Tibial nerve (tissue), 4 donors: ENCODE data around the gene RHEX. TPM values are rescaled to one million over a fixed set of nuclear protein-coding genes. Genes with fewer than 3 reads are reported as not detected.

Source experiments
- DNase-seq, 2 donors: peaks; one replicate each; pipeline ENCODE4 v3.0.0-alpha.2; 2019; ENCODE audit warnings: low spot score in 2 of 2
- H3K27ac ChIP-seq, 4 donors: fragments of 200-600 bp; sonication (generic) in 3 of 4; one replicate each; pipeline ENCODE4 v1.5.1; 2017 to 2019; ENCODE audit warnings: mild to moderate bottlenecking in 1 of 4
- H3K27me3 ChIP-seq, 2 donors: fragments of 200-600 bp; sonication (generic) in 1 of 2; one replicate each; pipeline versions ENCODE4 v1.5.1 to v1.6.0; 2017 to 2019
- H3K36me3 ChIP-seq, 3 donors: fragments of 200-600 bp; sonication (generic); one replicate each; pipeline ENCODE4 v1.5.1; 2018 to 2019
- H3K4me1 ChIP-seq, 4 donors: fragments of 200-600 bp; sonication (generic) in 3 of 4; one replicate each; pipeline ENCODE4 v1.5.1; 2017 to 2019
- H3K4me3 ChIP-seq, 4 donors: fragments of 200-600 bp; sonication (generic) in 3 of 4; one replicate each; pipeline ENCODE4 v1.5.1; 2017 to 2019; ENCODE audit warnings: mild to moderate bottlenecking in 1 of 4, moderate library complexity in 1 of 4
- H3K9me3 ChIP-seq, 4 donors: fragments of 200-600 bp; sonication (generic) in 3 of 4; one replicate each; pipeline ENCODE4 v1.5.1; 2017 to 2019
- EP300 ChIP-seq, 2 donors: sonication (generic); formaldehyde crosslinking; IDR thresholded peaks; one replicate each; pipeline ENCODE4 v1.6.1; 2017; ENCODE audit warnings: antibody characterized with exemption in 2 of 2, mild to moderate bottlenecking in 1 of 2
- POLR2A ChIP-seq, 2 donors: fragments of 450-650 bp; IDR thresholded peaks; one replicate each; pipeline ENCODE4 v1.6.1; 2017; ENCODE audit warnings: antibody characterized with exemption in 2 of 2, mild to moderate bottlenecking in 2 of 2, moderate library complexity in 2 of 2
- WGBS, 2 donors: methylation state at CpG; one replicate each; pipeline ENCODE4 v1.1.5; 2018; 5-methylcytosine and 5-hydroxymethylcytosine counted together
- total RNA-seq, 4 donors: library from RNA; depleted of rRNA; stranded (reverse); fragments of >200 nt; gene quantifications; one replicate each; pipeline ENCODE4 v1.1.0, GENCODE V29; 2016
- TF ChIP-seq, protein P1 (sequence below), 5 experiments: fragments of 200-600 bp in 3 of 5; fragments of 450-650 bp in 2 of 5; sonication (generic) in 3 of 5; IDR thresholded peaks; one replicate each; pipeline ENCODE4 v1.5.1; 2016 to 2019; ENCODE audit warnings: antibody characterized with exemption in 5 of 5, mild to moderate bottlenecking in 3 of 5, moderate library complexity in 2 of 5

RHEX gene
- total RNA-seq, 4 donors from 2014 or later: 1.2 to 4.8 TPM; not detected in 2

DNA sequence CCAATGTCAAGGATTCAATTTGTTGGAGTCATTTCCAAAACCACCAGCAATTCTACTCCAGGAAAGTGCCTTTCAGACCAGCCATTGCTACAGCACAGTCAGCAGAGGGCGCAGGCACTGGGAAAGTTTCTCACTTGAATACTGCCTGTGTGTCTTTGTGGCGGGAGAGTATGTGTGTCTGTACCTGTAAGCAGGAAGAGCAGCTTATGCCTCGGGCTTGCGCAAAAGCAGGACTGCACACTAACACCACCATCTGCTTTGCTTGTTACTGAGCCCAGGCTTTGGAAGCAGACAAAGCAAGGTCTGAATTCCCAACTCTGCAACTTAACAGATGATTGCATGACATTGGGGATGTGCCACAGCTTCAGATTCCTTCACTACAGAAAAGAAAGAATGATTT lies 22.3 kb upstream of the RHEX start:
- DNase-seq: peak; percentile 36 to 40
- Histone ChIP-seq H3K4me3 (no peak overlapping the region), H3K36me3 (no peaks in the 10 kb centered on the region), H3K4me1 (no peaks in the 10 kb centered on the region), H3K27ac (no peak overlapping the region), H3K9me3 (no peaks in the 10 kb centered on the region), H3K27me3 (peaks cover 0 to 7% of the 10 kb centered on the region in 2 donors)
- TF ChIP-seq, protein P1, sequence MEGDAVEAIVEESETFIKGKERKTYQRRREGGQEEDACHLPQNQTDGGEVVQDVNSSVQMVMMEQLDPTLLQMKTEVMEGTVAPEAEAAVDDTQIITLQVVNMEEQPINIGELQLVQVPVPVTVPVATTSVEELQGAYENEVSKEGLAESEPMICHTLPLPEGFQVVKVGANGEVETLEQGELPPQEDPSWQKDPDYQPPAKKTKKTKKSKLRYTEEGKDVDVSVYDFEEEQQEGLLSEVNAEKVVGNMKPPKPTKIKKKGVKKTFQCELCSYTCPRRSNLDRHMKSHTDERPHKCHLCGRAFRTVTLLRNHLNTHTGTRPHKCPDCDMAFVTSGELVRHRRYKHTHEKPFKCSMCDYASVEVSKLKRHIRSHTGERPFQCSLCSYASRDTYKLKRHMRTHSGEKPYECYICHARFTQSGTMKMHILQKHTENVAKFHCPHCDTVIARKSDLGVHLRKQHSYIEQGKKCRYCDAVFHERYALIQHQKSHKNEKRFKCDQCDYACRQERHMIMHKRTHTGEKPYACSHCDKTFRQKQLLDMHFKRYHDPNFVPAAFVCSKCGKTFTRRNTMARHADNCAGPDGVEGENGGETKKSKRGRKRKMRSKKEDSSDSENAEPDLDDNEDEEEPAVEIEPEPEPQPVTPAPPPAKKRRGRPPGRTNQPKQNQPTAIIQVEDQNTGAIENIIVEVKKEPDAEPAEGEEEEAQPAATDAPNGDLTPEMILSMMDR (IDR thresholded peaks at IDR 0.05): peak in 4 of 5 experiments; percentile 44 to 69 (median 65)
- TF ChIP-seq POLR2A (IDR thresholded peaks at IDR 0.05) (no peak), EP300 (IDR thresholded peaks at IDR 0.05) (no peak)
- 4 to 13% methylated on average over 4 of the region's 4 CpGs for WGBS, 2 donors

DNA sequence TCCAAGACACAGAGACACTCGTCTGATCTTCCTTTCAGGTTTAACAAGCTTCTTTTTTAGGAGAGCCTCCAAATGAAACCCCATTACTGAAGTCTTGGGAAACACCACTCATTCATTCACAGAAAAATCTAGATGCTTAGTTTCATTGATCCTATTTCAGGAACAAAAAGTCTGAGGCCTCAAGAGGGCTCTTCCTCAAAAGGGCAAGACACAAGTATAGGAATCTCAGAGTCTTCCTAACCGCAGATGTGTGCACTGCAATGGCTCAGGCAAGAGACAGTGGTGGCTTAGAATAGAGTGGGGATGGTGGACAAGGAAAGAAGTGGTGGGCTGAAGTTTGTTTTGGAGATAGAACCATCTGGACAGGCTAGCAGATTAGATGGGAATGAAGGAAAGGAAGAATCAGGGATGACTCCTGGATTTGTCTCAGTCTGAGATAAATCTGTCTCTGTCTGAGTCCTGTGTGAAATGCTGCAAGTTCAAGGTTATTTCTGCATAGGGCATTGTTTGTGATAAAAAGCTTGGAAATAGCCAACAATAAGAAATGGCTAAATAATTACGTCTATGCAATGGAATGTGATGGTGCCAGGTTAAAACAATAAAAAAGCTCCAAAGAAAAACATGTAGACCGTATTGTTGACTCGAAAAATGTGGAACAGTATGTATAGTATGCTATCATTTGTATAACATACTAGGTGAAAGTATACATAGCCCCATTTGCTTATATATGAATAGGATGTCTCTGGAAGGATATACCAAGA lies 20.4 kb upstream of the RHEX start:
- no peak overlapping the region for H3K4me3 ChIP-seq
- no peaks in the 10 kb centered on the region for H3K4me1 ChIP-seq
- H3K27ac ChIP-seq: no peak overlapping the region
- no peaks in the 10 kb centered on the region for H3K9me3 ChIP-seq
- DNase-seq: no peak
- no peaks in the 10 kb centered on the region for H3K36me3 ChIP-seq
- TF ChIP-seq EP300 (IDR thresholded peaks at IDR 0.05) (no peak), POLR2A (IDR thresholded peaks at IDR 0.05) (no peak)
- TF ChIP-seq, protein P1 (IDR thresholded peaks at IDR 0.05): no peak
- WGBS, 2 donors: 59 to 73% methylated on average over 5 of the region's 5 CpGs
- H3K27me3 ChIP-seq: peaks cover 0 to 17% of the 10 kb centered on the region in 2 donors

DNA sequence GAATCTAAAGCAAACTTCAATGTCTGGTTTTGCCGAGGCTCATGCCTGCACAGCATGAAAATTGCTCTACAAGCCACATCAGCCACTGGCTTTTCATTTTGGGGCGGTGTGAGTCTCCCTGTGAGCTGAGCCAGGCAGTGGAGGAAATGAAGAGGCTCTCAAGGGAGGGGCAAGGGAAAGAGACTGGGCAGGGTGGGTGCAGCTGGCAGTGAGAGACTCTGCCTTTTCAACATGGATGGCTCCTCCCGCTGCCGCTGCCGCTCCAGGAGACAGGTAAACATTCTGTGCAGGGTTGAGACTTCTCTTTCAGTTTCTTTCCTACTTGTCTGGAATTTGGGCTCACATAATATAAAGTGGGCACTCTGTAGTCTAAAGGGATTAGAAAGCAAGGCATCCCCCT lies 17.9 kb upstream of the RHEX start:
- H3K4me3 ChIP-seq: no peak overlapping the region
- H3K36me3 ChIP-seq: no peaks in the 10 kb centered on the region
- H3K9me3 ChIP-seq: no peaks in the 10 kb centered on the region
- no peaks in the 10 kb centered on the region for H3K4me1 ChIP-seq
- H3K27me3 ChIP-seq: peaks cover 0 to 30% of the 10 kb centered on the region in 2 donors
- no peak for DNase-seq
- TF ChIP-seq, protein P1 (IDR thresholded peaks at IDR 0.05): no peak
- TF ChIP-seq POLR2A (IDR thresholded peaks at IDR 0.05) (no peak), EP300 (IDR thresholded peaks at IDR 0.05) (no peak)
- no peak overlapping the region for H3K27ac ChIP-seq
- WGBS, 2 donors: 60 to 70% methylated on average over 5 of the region's 5 CpGs

DNA sequence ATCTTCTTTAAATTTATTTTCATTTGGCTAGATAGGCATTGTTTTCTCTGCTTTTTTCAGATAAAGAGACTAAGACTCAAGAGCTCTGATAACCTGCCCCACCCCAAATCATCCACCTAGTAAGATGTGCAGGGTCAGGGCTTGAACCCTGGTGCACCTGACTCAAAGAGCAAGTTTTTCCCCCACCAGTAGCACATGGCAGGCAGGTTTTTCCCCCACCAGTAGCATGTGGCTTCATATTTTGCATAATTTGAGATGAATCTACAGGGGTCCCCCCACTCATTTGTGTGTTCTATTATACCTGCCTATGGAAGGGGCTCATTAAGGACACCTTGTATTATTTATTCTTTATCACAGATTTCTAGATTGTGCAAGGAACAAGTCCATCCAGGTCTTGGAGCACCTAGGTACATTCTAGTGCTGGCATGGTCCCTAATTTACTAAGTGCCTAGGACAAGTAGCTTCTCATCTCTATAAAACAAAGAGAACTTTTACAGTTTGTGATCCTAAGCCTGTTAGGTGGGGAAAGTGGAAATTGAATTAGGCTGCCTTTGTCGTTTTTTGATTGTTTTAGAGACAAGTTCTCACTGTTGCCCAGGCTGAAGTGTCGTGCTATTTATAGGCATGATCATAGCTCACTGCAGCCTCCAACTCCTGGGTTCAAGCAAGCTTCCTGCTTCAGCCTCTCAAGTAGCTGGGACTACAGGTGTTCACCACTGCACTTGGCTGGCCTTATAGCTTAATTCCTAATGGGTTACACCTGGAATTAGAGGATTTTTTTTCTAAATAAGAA lies 16.1 kb upstream of the RHEX start:
- Histone ChIP-seq H3K36me3 (no peaks in the 10 kb centered on the region), H3K27ac (peak overlapping the region in 1 of 4 donors; percentile 40), H3K4me3 (no peak overlapping the region), H3K9me3 (no peaks in the 10 kb centered on the region), H3K4me1 (no peaks in the 10 kb centered on the region), H3K27me3 (peaks cover 0 to 33% of the 10 kb centered on the region in 2 donors)
- TF ChIP-seq, protein P1 (IDR thresholded peaks at IDR 0.05): no peak
- TF ChIP-seq EP300 (IDR thresholded peaks at IDR 0.05): no peak
- TF ChIP-seq POLR2A (IDR thresholded peaks at IDR 0.05): no peak
- no peak for DNase-seq
- WGBS, 2 donors: 35 to 48% methylated on average over 2 of the region's 2 CpGs

DNA sequence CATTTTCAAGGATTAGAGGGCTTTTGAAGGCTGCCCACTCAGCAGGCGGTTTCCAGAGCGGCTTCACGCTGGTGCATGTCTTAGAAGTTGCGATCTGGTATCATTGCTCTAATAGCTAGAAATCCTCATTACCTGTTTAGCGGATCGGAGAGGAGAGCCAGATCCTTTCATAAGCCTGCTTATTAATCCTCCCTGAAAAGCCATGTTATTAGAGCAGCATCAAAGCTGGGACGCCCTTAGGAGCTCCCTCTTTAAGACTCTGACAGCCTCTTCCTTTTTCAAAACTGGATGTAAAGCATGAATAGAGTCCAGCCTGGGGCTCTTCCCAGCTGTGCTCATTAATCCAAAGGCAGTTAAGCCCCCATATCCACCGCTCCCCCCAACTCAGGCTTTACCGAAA lies 15.4 kb upstream of the RHEX start:
- DNase-seq: no peak
- peaks cover 0 to 33% of the 10 kb centered on the region in 2 donors for H3K27me3 ChIP-seq
- H3K27ac ChIP-seq: peak overlapping the region in 1 of 4 donors; percentile 40
- TF ChIP-seq POLR2A (IDR thresholded peaks at IDR 0.05) (no peak), EP300 (IDR thresholded peaks at IDR 0.05) (no peak)
- TF ChIP-seq, protein P1 (IDR thresholded peaks at IDR 0.05): no peak
- no peaks in the 10 kb centered on the region for H3K4me1 ChIP-seq
- no peak overlapping the region for H3K4me3 ChIP-seq
- 76 to 80% methylated on average over 9 of the region's 9 CpGs for WGBS, 2 donors
- no peaks in the 10 kb centered on the region for H3K9me3 ChIP-seq
- no peaks in the 10 kb centered on the region for H3K36me3 ChIP-seq
